Measurements from ENCODE around the gene AIPL1. TPM values are rescaled to one million over a fixed set of nuclear protein-coding genes. Genes with fewer than 3 reads are reported as not detected.

AIPL1 gene
- total RNA-seq, 2 donors from 2014 or later = not detected

DNA sequence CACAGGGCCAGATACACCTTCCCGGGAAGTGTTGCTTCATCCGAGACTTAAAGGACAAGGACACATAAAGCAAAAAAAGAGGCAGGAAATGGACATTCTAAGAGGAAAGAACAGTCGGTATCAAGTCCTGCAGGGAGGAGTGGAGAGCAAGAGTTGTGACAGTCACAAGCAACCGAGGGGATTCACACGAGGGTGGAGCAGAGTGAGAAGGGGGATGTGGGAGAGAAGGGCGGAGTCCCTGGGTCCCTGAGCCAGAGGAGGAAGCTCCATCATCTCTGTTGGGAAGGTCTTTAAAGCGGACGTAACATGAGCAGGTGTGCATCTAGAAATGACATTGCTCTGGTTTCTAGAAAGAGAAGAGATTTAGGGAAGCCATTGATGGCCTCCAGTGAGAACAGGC lies 47.1 kb downstream of the AIPL1 start:
- DNase-seq (ENCODE audit: low spot score) (no peak), ATAC-seq (ENCODE audit: insufficient number of reproducible peaks, low FRiP score, low read depth) (no peak)
- Histone ChIP-seq H3K9me3 (no peaks in the 10 kb centered on the region), H3K36me3 (no peaks in the 10 kb centered on the region), H3K27ac (no peak overlapping the region), H3K4me1 (ENCODE audit: control insufficient read depth in 1 of 2, low read depth in 2 of 2) (no peaks in the 10 kb centered on the region), H3K27me3 (replicated peaks; ENCODE audit: insufficient read depth) (no peaks in the 10 kb centered on the region), H3K4me3 (no peak overlapping the region)
- TF ChIP-seq, protein P1, sequence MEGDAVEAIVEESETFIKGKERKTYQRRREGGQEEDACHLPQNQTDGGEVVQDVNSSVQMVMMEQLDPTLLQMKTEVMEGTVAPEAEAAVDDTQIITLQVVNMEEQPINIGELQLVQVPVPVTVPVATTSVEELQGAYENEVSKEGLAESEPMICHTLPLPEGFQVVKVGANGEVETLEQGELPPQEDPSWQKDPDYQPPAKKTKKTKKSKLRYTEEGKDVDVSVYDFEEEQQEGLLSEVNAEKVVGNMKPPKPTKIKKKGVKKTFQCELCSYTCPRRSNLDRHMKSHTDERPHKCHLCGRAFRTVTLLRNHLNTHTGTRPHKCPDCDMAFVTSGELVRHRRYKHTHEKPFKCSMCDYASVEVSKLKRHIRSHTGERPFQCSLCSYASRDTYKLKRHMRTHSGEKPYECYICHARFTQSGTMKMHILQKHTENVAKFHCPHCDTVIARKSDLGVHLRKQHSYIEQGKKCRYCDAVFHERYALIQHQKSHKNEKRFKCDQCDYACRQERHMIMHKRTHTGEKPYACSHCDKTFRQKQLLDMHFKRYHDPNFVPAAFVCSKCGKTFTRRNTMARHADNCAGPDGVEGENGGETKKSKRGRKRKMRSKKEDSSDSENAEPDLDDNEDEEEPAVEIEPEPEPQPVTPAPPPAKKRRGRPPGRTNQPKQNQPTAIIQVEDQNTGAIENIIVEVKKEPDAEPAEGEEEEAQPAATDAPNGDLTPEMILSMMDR (IDR thresholded peaks at IDR 0.05) = no peak

DNA sequence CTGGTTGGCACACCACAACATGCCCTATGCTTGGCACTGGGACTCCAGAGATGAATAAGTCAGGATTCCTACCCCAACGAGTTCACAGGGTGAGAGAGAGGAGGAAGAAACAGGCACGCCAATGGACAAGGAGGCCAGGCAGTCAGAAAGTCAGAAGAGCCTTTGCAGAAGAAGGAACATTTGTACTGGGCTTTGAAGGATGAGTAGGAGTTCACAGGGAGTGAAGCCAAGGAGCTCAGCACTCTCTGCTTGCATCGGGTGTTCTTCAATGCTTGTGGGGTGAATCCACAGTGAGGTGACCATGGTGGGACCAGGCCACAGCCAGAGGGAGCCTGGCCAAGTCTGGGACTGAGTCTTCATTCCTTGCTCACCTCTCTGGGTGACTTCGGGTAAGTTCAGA lies 47.5 kb downstream of the AIPL1 start:
- Histone ChIP-seq H3K4me3 (no peak overlapping the region), H3K36me3 (no peaks in the 10 kb centered on the region), H3K4me1 (ENCODE audit: control insufficient read depth in 1 of 2, low read depth in 2 of 2) (no peaks in the 10 kb centered on the region), H3K9me3 (no peaks in the 10 kb centered on the region), H3K27ac (no peak overlapping the region), H3K27me3 (replicated peaks; ENCODE audit: insufficient read depth) (no peaks in the 10 kb centered on the region)
- TF ChIP-seq, protein P1 (IDR thresholded peaks at IDR 0.05) = no peak
- DNase-seq (ENCODE audit: low spot score) = no peak
- ATAC-seq (ENCODE audit: insufficient number of reproducible peaks, low FRiP score, low read depth) = no peak

DNA sequence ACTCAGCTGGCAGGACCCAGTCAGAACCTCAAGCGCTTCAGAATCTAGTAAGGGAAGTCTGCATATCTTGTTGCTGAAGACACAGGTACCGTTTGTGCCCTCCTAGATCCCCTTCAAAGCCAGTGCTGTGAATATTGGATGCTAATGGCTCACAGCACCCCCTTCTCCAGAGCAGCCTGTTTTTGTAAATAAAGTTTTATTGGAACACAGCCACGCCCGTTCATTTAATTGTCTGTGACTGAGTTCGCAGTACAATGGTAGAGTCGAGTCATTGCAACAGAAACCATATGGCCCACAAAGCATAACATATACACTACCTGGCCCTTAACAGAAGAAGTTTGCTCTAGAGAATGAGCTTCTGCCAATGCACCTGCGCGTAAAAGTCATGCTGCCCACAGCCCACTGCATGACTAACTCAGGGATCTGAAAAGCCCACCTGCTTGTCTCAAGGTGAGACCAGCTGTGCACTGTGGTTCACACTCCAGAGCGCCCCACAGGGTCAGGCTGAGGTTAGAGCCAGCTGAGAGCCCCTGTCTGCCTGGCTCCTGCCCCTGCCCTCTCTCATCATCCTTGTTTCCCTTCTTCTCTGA lies 48.8 kb downstream of the AIPL1 start:
- DNase-seq (ENCODE audit: low spot score) = no peak
- Histone ChIP-seq H3K9me3 (no peaks in the 10 kb centered on the region), H3K4me1 (ENCODE audit: control insufficient read depth in 1 of 2, low read depth in 2 of 2) (no peaks in the 10 kb centered on the region), H3K4me3 (no peak overlapping the region), H3K27me3 (replicated peaks; ENCODE audit: insufficient read depth) (no peaks in the 10 kb centered on the region), H3K36me3 (no peaks in the 10 kb centered on the region), H3K27ac (no peak overlapping the region)
- TF ChIP-seq, protein P1 (IDR thresholded peaks at IDR 0.05) = no peak
- no peak for ATAC-seq (ENCODE audit: insufficient number of reproducible peaks, low FRiP score, low read depth)

DNA sequence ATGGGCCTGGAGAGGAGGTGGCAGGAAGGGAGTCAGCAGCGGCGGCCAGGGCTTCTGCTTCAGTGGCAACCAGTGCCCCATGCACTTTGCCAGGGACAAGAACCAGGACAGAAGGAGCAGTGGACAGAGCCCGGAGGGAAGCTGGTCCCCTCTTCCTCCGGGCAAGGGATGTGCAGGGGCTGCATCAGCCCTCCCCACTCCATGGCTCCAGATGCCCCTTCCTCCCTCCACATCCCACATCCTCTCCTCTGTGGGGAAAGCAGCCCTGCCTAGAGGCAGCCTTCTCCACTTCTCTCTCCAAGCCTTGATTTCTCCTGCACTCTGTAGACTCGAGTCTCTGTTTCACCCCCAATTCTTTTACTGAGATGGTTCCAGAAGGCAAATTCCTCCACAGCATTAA lies 50.4 kb downstream of the AIPL1 start:
- Histone ChIP-seq H3K27ac (no peak overlapping the region), H3K4me3 (no peak overlapping the region), H3K4me1 (ENCODE audit: control insufficient read depth in 1 of 2, low read depth in 2 of 2) (no peaks in the 10 kb centered on the region), H3K36me3 (no peaks in the 10 kb centered on the region), H3K9me3 (no peaks in the 10 kb centered on the region), H3K27me3 (replicated peaks; ENCODE audit: insufficient read depth) (no peaks in the 10 kb centered on the region)
- TF ChIP-seq, protein P1 (IDR thresholded peaks at IDR 0.05) = no peak
- ATAC-seq (ENCODE audit: insufficient number of reproducible peaks, low FRiP score, low read depth) = no peak
- DNase-seq (ENCODE audit: low spot score) = no peak

DNA sequence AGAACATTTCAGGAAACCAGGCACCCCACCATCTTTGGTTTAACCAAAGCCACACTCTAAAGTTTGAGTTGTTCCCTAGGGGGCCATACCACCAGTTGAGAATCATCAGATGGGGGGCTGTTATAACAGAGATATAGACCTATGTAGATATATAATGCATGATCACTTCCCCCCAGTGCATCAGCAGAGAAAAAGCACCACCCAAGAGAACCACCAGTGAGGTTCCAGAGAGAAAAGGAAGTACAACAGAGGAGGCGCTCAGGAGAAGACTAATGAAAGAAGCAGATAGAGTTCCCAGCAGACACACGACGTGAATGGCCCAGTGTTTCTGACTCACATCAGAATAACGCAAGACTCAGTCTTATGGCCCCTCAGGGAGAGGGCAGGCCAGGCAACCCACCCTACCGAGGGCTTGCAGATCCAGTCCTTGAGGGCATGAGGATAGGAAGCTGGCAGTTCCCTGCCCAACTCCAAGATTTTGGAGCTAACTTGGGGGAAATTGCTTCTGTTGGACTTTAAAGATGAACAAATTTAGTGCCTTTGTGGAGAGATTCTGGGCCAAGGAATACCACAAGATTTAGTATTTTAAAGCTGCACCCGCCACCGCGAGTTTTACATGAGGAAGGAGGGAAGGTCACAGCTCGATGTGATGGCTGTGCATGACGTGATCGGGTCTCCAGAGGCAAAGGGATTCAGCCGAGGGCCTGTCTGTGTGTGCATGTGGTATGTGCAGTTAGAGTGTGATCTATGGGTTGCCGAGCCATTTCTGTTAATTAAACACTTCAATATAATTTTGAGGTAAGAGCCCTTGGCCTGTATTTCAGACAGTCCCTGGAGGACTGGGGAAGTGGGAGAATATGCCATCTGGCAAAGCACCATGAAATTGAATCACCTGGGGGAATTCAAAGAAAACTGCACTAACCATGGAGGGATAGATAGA lies 53.1 kb downstream of the AIPL1 start:
- DNase-seq (ENCODE audit: low spot score) = no peak
- H3K36me3 ChIP-seq = no peaks in the 10 kb centered on the region
- H3K9me3 ChIP-seq = no peaks in the 10 kb centered on the region
- H3K27me3 ChIP-seq (replicated peaks; ENCODE audit: insufficient read depth) = no peaks in the 10 kb centered on the region
- ATAC-seq (ENCODE audit: insufficient number of reproducible peaks, low FRiP score, low read depth) = no peak
- H3K4me3 ChIP-seq = no peak overlapping the region
- no peak overlapping the region for H3K27ac ChIP-seq
- H3K4me1 ChIP-seq (ENCODE audit: control insufficient read depth in 1 of 2, low read depth in 2 of 2) = no peaks in the 10 kb centered on the region
- TF ChIP-seq, protein P1 (IDR thresholded peaks at IDR 0.05) = no peak

Measured in thoracic aorta (tissue), 2 donors.